Stimulated activated naive B cell treated with anti-CD40 and anti-IgM and Interleukin-4, amounts not matched to agents 10 μg/mL and 1 μg/mL and 100 μg/mL, for 72 hours (primary cell): Measurements from ENCODE around the gene NEU2.

ENCODE experiments used
- ATAC-seq, 2 donors: fragments of 150-1000 bp; cut with Tn5 transposase; replicated peaks; 2 replicates each; pipeline ENCODE4 v1.10.0; 2021; ENCODE audit warnings: moderate library complexity in 1 of 2
- DNase-seq: peaks from one replicate; pipeline ENCODE4 v3.0.0; 2021
- H3K27ac Mint-ChIP-seq: one replicate; pipeline ENCODE4 v1.8.0; 2022; ENCODE audit warnings: mild to moderate bottlenecking, mixed read lengths
- H3K27me3 Mint-ChIP-seq, 2 donors: one replicate each; pipeline ENCODE4 v1.8.0; 2022; ENCODE audit warnings: mixed read lengths in 2 of 2
- H3K36me3 Mint-ChIP-seq, 2 donors: one replicate each; pipeline ENCODE4 v1.8.0; 2022; ENCODE audit warnings: mixed read lengths in 2 of 2, mild to moderate bottlenecking in 1 of 2
- H3K4me1 Mint-ChIP-seq, 2 donors: one replicate each; pipeline ENCODE4 v1.8.0; 2022; ENCODE audit warnings: mixed read lengths in 2 of 2, mild to moderate bottlenecking in 1 of 2
- H3K4me3 Mint-ChIP-seq, 2 donors: one replicate each; pipeline ENCODE4 v1.8.0; 2022; ENCODE audit warnings: mild to moderate bottlenecking in 2 of 2, mixed read lengths in 2 of 2, moderate library complexity in 1 of 2
- H3K9me3 Mint-ChIP-seq, 2 donors: one replicate each; pipeline ENCODE4 v1.8.0; 2022; ENCODE audit warnings: mixed read lengths in 2 of 2, mild to moderate bottlenecking in 1 of 2

Gene NEU2

GRCh38 chr2:233032551-233033320 is at the start of gene NEU2:
Gene NEU2, plus strand, starts transcription at chr2:233032672. Its CDS starts 0 bp downstream, at chr2:233032672.
- H3K9me3 Mint-ChIP-seq, result no peaks in the 10 kb centered on the region
- no peak within 1 kb of the TSS for H3K4me3 Mint-ChIP-seq
- no peaks in the 10 kb centered on the region for H3K27me3 Mint-ChIP-seq
- DNase-seq (no peak), ATAC-seq (no peak)
- H3K4me1 Mint-ChIP-seq, result peaks cover 0 to 2% of the 10 kb centered on the region in 2 donors
- no peak within 1 kb of the TSS for H3K27ac Mint-ChIP-seq
- no peaks in the 10 kb centered on the region for H3K36me3 Mint-ChIP-seq

GRCh38 chr2:232982926-232983668 is 49.4 kb upstream of the NEU2 start:
- Mint-ChIP-seq H3K27me3 (peaks cover 41 to 61% of the 10 kb centered on the region in 2 donors), H3K9me3 (peaks cover 4 to 5% of the 10 kb centered on the region in 2 donors), H3K27ac (no peak overlapping the region), H3K4me1 (peaks cover 19 to 30% of the 10 kb centered on the region in 2 donors), H3K36me3 (no peaks in the 10 kb centered on the region), H3K4me3 (no peak overlapping the region)
- ATAC-seq, result no peak
- no peak for DNase-seq

GRCh38 chr2:232983669-232984140 is 48.8 kb upstream of the NEU2 start:
- peaks cover 44 to 67% of the 10 kb centered on the region in 2 donors for H3K27me3 Mint-ChIP-seq

GRCh38 chr2:232984451-232985207 is 47.8 kb upstream of the NEU2 start:
- no peaks in the 10 kb centered on the region for H3K36me3 Mint-ChIP-seq
- ATAC-seq (peak; percentile 71 to 88), DNase-seq (no peak)
- H3K27ac Mint-ChIP-seq, result peak overlapping the region; percentile 22
- H3K27me3 Mint-ChIP-seq, result peaks cover 42 to 68% of the 10 kb centered on the region in 2 donors
- no peak overlapping the region for H3K4me3 Mint-ChIP-seq
- peaks cover 4 to 5% of the 10 kb centered on the region in 2 donors for H3K9me3 Mint-ChIP-seq
- peaks cover 19 to 30% of the 10 kb centered on the region in 2 donors for H3K4me1 Mint-ChIP-seq

More at GRCh38 chr2:232983669-232984140, 48.8 kb upstream of the NEU2 start:
- H3K9me3 Mint-ChIP-seq, result peaks cover 4 to 5% of the 10 kb centered on the region in 2 donors
- no peak overlapping the region for H3K27ac Mint-ChIP-seq
- H3K4me1 Mint-ChIP-seq, result peaks cover 19 to 30% of the 10 kb centered on the region in 2 donors
- ATAC-seq, result no peak
- no peaks in the 10 kb centered on the region for H3K36me3 Mint-ChIP-seq
- no peak for DNase-seq
- H3K4me3 Mint-ChIP-seq, result no peak overlapping the region

GRCh38 chr2:232986155-232986554 is 46.3 kb upstream of the NEU2 start:
- ATAC-seq (no peak), DNase-seq (no peak)
- Mint-ChIP-seq H3K36me3 (no peaks in the 10 kb centered on the region), H3K9me3 (peaks cover 4 to 5% of the 10 kb centered on the region in 2 donors), H3K27ac (no peak overlapping the region), H3K4me3 (no peak overlapping the region), H3K4me1 (peaks cover 15 to 25% of the 10 kb centered on the region in 2 donors), H3K27me3 (peaks cover 33 to 62% of the 10 kb centered on the region in 2 donors)

- Mint-ChIP-seq H3K4me1 (no peaks in the 10 kb centered on the region), H3K27me3 (peaks cover 4 to 6% of the 10 kb centered on the region in 2 donors), H3K27ac (no peak overlapping the region), H3K36me3 (no peaks in the 10 kb centered on the region), H3K4me3 (no peak overlapping the region), H3K9me3 (peaks cover 0 to 3% of the 10 kb centered on the region in 2 donors)
- ATAC-seq (no peak), DNase-seq (no peak)
Measured at GRCh38 chr2:232993231-232993821, 39.1 kb upstream of the NEU2 start.

GRCh38 chr2:232994446-232994845 is 38.0 kb upstream of the NEU2 start:
- Mint-ChIP-seq H3K4me3 (no peak overlapping the region), H3K27ac (no peak overlapping the region), H3K36me3 (no peaks in the 10 kb centered on the region), H3K27me3 (peaks cover 0 to 3% of the 10 kb centered on the region in 2 donors), H3K4me1 (no peaks in the 10 kb centered on the region), H3K9me3 (peaks cover 0 to 3% of the 10 kb centered on the region in 2 donors)
- ATAC-seq (no peak), DNase-seq (no peak)

GRCh38 chr2:232997749-232998665 is 34.5 kb upstream of the NEU2 start:
- H3K27ac Mint-ChIP-seq, result no peak overlapping the region
- H3K36me3 Mint-ChIP-seq, result peaks cover 0 to 1% of the 10 kb centered on the region in 2 donors
- H3K9me3 Mint-ChIP-seq, result peaks cover 0 to 3% of the 10 kb centered on the region in 2 donors
- H3K4me1 Mint-ChIP-seq, result no peaks in the 10 kb centered on the region
- ATAC-seq, result no peak
- DNase-seq, result no peak
- H3K27me3 Mint-ChIP-seq, result peaks cover 0 to 11% of the 10 kb centered on the region in 2 donors
- H3K4me3 Mint-ChIP-seq, result no peak overlapping the region

- H3K4me1 Mint-ChIP-seq, result no peaks in the 10 kb centered on the region
- peaks cover 0 to 2% of the 10 kb centered on the region in 2 donors for H3K9me3 Mint-ChIP-seq
- DNase-seq (no peak), ATAC-seq (no peak)
- no peak overlapping the region for H3K27ac Mint-ChIP-seq
- H3K4me3 Mint-ChIP-seq, result no peak overlapping the region
- H3K36me3 Mint-ChIP-seq, result peaks cover 0 to 1% of the 10 kb centered on the region in 2 donors
- peaks cover 0 to 17% of the 10 kb centered on the region in 2 donors for H3K27me3 Mint-ChIP-seq
Measured at GRCh38 chr2:232998666-232998985, 33.8 kb upstream of the NEU2 start.

GRCh38 chr2:232999354-232999753 is 33.1 kb upstream of the NEU2 start:
- Mint-ChIP-seq H3K4me1 (peaks cover 0 to 1% of the 10 kb centered on the region in 2 donors), H3K9me3 (peaks cover 0 to 2% of the 10 kb centered on the region in 2 donors), H3K27me3 (peaks cover 4 to 17% of the 10 kb centered on the region in 2 donors), H3K27ac (peak overlapping the region; percentile 47), H3K36me3 (peaks cover 0 to 1% of the 10 kb centered on the region in 2 donors), H3K4me3 (no peak overlapping the region)
- no peak for ATAC-seq
- no peak for DNase-seq

GRCh38 chr2:233000886-233001750 is 31.4 kb upstream of the NEU2 start:
- ATAC-seq, result no peak
- DNase-seq, result no peak
- peaks cover 0 to 3% of the 10 kb centered on the region in 2 donors for H3K36me3 Mint-ChIP-seq
- peaks cover 0 to 2% of the 10 kb centered on the region in 2 donors for H3K9me3 Mint-ChIP-seq
- no peak overlapping the region for H3K4me3 Mint-ChIP-seq
- H3K4me1 Mint-ChIP-seq, result peaks cover 0 to 1% of the 10 kb centered on the region in 2 donors
- peaks cover 14 to 27% of the 10 kb centered on the region in 2 donors for H3K27me3 Mint-ChIP-seq
- H3K27ac Mint-ChIP-seq, result no peak overlapping the region
